Erythroblast (primary cell): ENCODE results near the gene RNF149.
"Not testable (repeated sequence)": the region's sequence is repeated elsewhere in the genome, so short reads cannot be mapped to it uniquely, and the experiment has no call there.

ENCODE experiments used
- DNase-seq, 2 experiments: peaks; one replicate each; lab custom pipeline; 2025; lab: John Stamatoyannopoulos, UW
- GATA1 ChIP-seq: IDR thresholded peaks from 2 replicates; pipeline ENCODE4 v1.6.1; 2011; ENCODE audit warnings: low read depth, mild to moderate bottlenecking, control low read depth, low read length, moderate library complexity
- POLR2A ChIP-seq: IDR thresholded peaks from 2 replicates; pipeline ENCODE4 v1.6.1; 2011; ENCODE audit warnings: mild to moderate bottlenecking, low read length

RNF149 gene

GRCh38 chr2:101267671-101268656 is 40.5 kb downstream of the RNF149 start:
- no peak for DNase-seq
- TF ChIP-seq GATA1 (no peak), POLR2A (no peak)

GRCh38 chr2:101265893-101266499 is 42.5 kb downstream of the RNF149 start:
- DNase-seq, result no peak

GRCh38 chr2:101264360-101264939 is 44.1 kb downstream of the RNF149 start:
- TF ChIP-seq POLR2A, result no peak
- TF ChIP-seq GATA1, result no peak
- no peak for DNase-seq

More at GRCh38 chr2:101265893-101266499, 42.5 kb downstream of the RNF149 start:
- TF ChIP-seq GATA1 (no peak), POLR2A (no peak)

GRCh38 chr2:101263377-101263800 is 45.1 kb downstream of the RNF149 start:
- no peak for TF ChIP-seq POLR2A
- no peak for TF ChIP-seq GATA1
- no peak for DNase-seq

GRCh38 chr2:101262142-101262541 is 46.4 kb downstream of the RNF149 start:
- no peak for TF ChIP-seq GATA1
- no peak for DNase-seq

- TF ChIP-seq GATA1 (no peak), POLR2A (no peak)
- no peak for DNase-seq
Observed at GRCh38 chr2:101258804-101259203, 49.7 kb downstream of the RNF149 start.

GRCh38 chr2:101256316-101256715 is 52.2 kb downstream of the RNF149 start:
- DNase-seq, result no peak
- TF ChIP-seq GATA1 (no peak), POLR2A (no peak)

GRCh38 chr2:101255501-101255900 is 53.0 kb downstream of the RNF149 start:
- no peak for TF ChIP-seq GATA1
- no peak for TF ChIP-seq POLR2A
- DNase-seq, result no peak

- TF ChIP-seq GATA1, result no peak
- peak; percentile 46 to 59 for DNase-seq
Observed at GRCh38 chr2:101253703-101254450, 54.6 kb downstream of the RNF149 start.

GRCh38 chr2:101253013-101253702 is 55.3 kb downstream of the RNF149 start:
- TF ChIP-seq POLR2A (no peak), GATA1 (no peak)
- DNase-seq, result peak; percentile 81 to 87

- peak; percentile 81 for TF ChIP-seq POLR2A
- no peak for TF ChIP-seq GATA1
- peak; percentile 98 to 99 for DNase-seq
Observed at GRCh38 chr2:101252408-101253012, 56.0 kb downstream of the RNF149 start, which contains the start of gene CNOT11. Gene CNOT11, plus strand, starts transcription at chr2:101252886. Its CDS starts 79 bp downstream, at chr2:101252965.

- peak; percentile 26 to 33 for DNase-seq
- TF ChIP-seq GATA1, result no peak
- TF ChIP-seq POLR2A, result no peak
Observed at GRCh38 chr2:101251844-101252407, 56.6 kb downstream of the RNF149 start.

GRCh38 chr2:101251246-101251781 is 57.2 kb downstream of the RNF149 start:
- not testable (repeated sequence) for DNase-seq
